Spleen (tissue), 7 donors: ENCODE measurements around the gene CIDEC.

Experiments used
- POLR2A ChIP-seq, 3 donors: fragments of 450-650 bp; IDR thresholded peaks; one replicate each; pipeline ENCODE4 v1.5.1; 2017; ENCODE audit warnings: antibody characterized with exemption in 3 of 3, mild to moderate bottlenecking in 1 of 3
- POLR2AphosphoS5 ChIP-seq, 3 donors: sonication (generic); formaldehyde crosslinking; IDR thresholded peaks; one replicate each; pipeline ENCODE4 v1.5.1; 2017; ENCODE audit warnings: antibody characterized with exemption in 3 of 3
- TF ChIP-seq, protein P1 (sequence below), 11 experiments: fragments of 200-600 bp in 7 of 11; fragments of 450-650 bp in 4 of 11; sonication (generic) in 4 of 11; IDR thresholded peaks in 8 of 11; conservative IDR thresholded peaks in 3 of 11; 1 replicate in 7 of 11; 2 replicates in 4 of 11; pipeline versions ENCODE4 v1.4.0 to v1.8.0; 2016 to 2021; ENCODE audit warnings: antibody characterized with exemption in 11 of 11, inconsistent platforms in 4 of 11, mild to moderate bottlenecking in 1 of 11
- donor health status: DM: no; HTN: no; CAD: no; lungs with moderate emphysema.
- donor health status: DM: no; HTN: no; CAD: no.
- donor health status: DM: no; HTN: no; CAD: no.

DNA sequence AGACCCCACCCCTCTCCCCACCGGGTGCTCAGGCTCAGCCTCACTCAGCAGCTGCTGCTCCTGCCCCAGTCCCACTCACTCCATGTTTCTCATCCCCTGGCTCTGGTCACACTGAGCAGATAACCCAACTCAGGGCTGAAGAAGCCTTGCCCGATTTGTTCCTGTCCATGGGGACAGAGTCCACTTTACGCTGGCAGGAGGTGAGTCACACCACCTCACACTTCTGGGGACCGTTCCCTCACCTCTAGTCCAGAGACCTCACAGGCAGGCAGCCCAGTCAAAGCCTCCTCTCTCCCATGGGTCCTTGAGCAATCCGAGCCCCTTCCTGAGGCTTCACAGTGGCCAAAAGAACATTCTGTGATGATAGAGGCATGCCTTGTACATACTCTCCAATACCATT, 1.4 kb downstream of the CIDEC start:
- TF ChIP-seq POLR2A (IDR thresholded peaks at IDR 0.05) = no peak
- TF ChIP-seq, protein P1, sequence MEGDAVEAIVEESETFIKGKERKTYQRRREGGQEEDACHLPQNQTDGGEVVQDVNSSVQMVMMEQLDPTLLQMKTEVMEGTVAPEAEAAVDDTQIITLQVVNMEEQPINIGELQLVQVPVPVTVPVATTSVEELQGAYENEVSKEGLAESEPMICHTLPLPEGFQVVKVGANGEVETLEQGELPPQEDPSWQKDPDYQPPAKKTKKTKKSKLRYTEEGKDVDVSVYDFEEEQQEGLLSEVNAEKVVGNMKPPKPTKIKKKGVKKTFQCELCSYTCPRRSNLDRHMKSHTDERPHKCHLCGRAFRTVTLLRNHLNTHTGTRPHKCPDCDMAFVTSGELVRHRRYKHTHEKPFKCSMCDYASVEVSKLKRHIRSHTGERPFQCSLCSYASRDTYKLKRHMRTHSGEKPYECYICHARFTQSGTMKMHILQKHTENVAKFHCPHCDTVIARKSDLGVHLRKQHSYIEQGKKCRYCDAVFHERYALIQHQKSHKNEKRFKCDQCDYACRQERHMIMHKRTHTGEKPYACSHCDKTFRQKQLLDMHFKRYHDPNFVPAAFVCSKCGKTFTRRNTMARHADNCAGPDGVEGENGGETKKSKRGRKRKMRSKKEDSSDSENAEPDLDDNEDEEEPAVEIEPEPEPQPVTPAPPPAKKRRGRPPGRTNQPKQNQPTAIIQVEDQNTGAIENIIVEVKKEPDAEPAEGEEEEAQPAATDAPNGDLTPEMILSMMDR (IDR thresholded peaks at IDR 0.05 in 8 of 11, conservative IDR thresholded peaks at IDR 0.05 in 3 of 11) = no peak
- no peak for TF ChIP-seq POLR2AphosphoS5 (IDR thresholded peaks at IDR 0.05)
